Stimulated activated CD4-positive, alpha-beta T cell treated with anti-CD3 and anti-CD28 coated beads, Interleukin-4, amount 100 ng/mL, for 1 hour (primary cell): Measurements from ENCODE around the gene ACAA2.
"Not testable (repeated sequence)": the region's sequence is repeated elsewhere in the genome, so short reads cannot be mapped to it uniquely, and the experiment has no call there.

Experiments used
- DNase-seq: peaks from one replicate; pipeline ENCODE4 v3.0.0-alpha.2; 2020

Gene ACAA2

DNA sequence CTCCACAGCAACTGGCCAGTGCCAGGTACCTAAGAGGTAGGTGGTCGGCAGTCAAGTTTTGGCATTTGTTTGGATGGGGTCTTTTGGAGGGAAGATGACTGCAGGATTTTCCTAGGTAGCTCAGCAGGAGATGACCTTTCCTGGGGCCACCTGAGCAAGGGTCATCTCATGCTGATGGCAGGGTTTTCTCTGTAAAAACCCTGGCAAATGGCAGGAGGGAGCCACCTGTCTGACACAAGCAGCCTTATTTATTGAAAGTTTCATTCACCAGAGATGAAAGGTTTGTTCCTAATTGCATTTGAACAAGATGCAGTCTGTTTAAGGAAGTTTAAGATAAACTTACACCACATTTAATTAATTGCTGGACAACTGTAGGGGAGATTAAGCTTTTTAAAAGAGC is 31.6 kb upstream of the ACAA2 start:
- DNase-seq = no peak

DNA sequence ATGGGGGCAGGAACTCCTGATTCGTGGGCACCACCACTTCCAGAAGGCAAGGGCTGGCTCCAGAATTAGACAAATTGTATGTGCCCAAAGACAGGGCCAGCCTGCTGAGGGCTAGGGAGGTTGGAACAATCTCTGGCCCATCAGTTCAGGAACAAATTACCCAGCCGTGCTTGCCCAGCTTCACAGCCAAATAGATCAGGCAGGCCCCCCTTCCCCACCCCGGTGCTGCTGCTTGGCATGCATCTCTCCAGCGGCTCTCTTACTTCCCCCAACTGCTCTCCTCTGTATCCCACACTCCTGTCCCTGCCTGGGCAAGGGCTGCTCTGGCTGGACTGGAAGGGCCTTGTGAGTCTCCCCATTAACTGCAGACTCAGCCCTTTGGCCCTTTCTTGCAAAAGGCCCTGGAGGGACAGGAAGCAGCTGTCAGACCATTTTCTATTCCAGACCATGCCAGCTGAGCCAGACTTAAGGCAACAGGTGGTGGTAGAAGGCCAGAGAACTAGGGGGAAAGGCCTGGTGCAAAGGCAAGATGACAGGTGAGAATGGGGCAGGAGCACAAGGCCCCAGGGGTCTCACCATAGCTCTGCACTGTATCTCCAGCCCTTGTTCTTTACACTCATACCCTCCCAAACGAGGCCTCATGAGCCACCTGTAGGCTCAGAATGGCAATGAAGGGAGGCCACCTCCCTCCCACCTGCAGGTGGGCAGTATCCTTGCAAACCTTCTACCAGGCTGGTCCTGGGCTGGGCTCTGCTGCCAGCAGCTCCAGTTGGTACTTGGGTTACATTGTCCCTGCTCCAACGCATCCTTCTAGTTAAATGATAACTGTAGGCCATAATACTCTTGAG is 30.7 kb upstream of the ACAA2 start:
- DNase-seq = no peak

DNA sequence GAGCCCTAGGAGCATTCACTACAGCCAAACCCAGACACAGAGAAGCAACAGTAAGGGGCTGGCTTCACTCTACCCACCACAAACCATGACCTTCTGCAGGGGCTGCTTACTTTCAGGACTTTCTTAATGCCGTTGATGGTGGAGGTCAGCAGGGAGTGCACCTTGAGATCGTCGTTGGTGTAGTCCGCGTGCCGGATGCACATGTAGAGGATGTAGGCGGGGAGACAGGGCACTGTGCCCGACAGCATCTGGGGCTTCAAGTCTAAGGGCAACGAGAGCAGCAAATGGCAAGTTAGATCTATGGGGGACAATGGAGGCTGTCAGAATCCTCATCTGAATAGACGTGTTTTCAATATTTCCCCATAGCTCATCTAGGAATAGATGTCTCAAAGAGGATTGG is 29.8 kb upstream of the ACAA2 start:
- DNase-seq = no peak

DNA sequence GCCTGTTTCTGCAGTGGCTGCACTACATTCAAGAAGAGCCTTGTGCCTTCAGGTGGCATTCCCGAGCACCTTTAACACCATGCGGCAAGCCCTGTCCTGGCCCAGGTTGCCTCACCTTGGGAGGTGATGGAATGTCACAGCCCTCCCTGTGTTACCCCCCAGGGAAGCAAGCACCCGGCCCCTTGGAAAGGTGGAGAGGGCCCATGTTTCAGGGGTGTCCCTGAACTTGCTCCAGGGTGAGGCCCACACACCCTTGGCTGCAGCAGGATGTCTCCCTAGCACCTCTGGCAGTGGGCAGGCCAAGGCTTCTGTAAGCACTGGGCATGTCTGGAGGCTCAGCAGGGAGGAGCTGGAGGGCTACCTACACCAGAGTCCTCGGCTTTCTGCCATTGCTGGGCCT is 29.3 kb upstream of the ACAA2 start:
- DNase-seq = no peak

DNA sequence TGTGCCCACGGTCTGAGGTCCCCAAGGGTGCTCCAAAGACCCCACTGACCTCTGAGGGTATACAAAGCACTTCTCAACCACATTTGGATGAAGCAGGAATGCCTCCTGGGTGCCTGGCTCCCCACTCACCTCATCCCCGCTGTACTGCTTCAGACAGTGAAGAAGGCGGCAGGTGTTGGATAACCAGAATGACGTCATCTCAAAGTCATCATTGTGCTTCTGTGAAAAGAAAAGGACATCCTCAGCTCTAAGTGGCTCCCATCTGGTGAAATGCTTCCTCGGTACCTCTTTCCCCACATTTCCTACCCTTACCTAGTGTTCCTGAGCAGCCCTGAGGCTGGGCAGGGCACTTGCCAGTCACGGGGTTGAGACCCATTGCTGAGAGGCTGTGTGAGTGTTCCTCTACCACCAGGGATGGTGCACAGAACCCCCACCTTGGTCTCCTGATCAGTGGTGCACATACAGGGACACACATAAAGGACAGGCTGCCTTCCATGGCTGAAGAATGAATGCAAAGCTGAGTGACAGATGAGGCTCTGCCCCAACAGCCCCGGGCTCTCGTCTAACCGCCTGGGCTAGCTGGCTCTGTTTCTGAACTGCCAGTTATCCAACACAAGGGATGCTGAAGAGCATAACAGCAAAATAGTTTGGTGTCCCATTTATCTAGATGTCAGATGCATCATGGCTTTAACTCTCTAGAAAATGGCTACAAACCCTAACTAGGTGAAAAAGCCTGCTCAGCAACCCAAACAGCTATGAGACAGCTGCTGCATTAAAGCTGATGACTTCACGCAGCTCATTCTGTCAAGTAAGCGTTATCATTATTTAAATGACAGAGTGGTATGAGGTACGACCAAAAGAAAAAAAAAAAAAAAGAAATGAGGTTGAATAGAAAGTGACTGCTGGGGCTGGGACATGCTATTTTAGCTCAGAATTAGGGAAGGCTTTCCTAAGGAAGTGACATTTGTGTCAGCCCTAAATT is 28.2 kb upstream of the ACAA2 start:
- no peak for DNase-seq

DNA sequence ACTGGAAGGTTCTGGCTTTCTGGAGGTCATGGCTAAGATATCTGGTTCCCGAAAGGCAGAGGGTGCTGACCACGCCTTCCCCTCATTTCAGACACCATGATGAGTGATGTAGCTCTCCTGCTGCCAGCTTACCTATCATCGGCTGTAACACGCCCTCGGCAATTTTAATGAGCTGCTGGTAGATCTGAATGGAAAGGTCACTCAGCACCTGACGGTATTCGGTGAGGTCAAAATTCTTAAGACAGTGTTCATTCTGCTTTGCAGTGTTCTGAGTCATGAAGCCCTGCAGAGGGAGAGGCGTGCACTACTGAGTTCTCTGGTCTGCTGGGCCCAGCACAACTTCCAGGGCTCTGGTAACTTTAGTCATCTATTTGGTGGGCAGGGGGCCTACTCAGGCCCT is 25.7 kb upstream of the ACAA2 start:
- no peak for DNase-seq

DNA sequence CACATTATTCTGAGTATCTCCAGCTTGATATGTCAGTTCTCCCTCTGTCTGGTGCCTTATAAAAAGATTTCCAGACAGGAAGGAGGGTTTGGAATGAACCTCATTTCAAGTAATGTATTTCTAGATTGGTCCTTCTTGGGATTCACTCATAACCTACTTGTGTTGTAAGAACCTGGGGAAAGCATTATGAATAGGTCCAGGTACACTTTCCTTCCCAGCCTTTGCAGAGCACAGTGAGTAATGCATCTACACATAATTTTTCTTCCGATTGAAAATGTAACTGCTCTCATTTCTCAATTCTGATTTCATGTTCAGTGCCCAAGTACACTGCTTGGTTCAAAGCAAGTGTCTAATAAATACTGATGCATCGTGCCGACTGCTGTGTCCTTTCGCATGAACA is 25.0 kb upstream of the ACAA2 start:
- no peak for DNase-seq

DNA sequence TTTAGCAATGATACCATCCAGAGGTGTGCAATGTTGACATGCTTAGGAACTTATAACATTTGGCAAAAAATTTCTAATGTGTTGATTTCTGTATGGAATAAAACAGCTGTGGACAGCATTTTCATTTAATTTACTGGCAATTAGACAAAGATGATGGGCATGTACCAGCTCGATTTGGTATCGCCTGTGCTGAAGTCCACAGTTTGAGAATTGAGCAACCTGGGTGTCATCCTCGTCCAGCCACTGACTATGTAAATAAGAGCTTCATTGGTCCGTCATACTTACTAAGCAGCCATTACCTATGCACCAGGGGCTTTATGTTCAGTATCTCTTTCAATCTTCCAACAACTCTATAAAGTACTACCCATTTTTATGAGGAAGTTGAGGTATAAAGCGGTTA is 24.6 kb upstream of the ACAA2 start:
- DNase-seq = no peak

DNA sequence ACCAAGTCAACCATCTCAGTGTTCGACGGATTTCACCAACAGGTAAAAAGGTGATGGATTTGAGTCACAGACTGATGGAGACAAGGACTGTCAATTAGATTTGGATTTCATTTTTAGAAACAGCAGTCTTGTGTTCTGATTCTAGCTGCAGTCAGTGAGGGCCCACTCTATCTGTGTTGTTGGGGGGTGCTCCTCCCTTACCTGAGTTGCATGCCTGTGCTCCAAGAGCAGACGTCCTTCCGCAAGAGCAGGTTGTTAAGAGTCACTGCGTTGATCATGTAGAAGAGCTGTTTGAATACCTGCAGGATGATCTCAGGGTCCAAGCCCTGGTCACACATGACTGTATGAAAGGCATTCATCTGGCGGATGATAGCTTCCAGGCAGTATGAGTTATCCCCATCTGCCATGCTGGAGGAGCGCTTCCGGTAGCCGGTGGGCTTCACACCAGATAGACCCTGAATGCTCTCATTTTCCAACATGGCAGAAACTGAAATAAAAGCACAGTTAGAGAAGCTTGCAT is 24.0 kb upstream of the ACAA2 start:
- not testable (repeated sequence) for DNase-seq

DNA sequence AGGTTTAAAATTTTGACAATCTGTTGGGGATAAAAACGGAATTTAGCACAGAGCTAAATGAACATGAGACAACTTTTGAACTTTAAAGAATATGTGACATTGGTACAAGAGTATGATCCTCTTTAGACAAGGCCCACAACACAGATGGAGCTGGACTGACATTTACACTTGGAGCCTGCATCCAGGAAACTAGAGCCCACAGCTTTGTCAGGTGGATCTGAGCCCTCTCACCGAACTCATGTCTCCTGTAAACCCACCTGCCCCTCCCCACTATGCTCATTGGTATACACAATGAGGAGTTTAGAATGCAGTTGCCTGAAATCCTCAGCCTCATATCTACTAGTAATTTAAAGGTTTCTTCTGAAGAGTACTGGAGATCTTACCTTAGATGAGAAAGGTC is 22.1 kb upstream of the ACAA2 start:
- no peak for DNase-seq

DNA sequence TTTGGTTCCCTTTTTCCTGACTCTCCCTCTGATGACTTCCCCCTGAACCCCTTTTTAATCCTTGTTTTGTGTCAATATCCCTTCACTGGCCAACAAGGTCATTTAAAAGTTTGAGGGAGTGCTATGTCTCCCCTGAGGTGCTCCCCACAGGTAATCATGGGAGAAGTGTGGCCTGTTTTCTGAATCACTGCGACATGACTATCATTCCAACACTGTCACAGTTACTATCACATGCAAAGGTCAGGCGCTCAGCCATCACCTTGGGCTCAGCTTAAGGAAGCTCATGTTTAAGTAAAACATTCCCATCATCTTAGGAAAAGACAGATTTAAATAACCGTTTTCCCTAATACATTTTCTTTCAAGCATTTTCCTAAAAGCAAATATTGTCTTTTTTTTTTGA is 20.9 kb upstream of the ACAA2 start:
- no peak for DNase-seq

DNA sequence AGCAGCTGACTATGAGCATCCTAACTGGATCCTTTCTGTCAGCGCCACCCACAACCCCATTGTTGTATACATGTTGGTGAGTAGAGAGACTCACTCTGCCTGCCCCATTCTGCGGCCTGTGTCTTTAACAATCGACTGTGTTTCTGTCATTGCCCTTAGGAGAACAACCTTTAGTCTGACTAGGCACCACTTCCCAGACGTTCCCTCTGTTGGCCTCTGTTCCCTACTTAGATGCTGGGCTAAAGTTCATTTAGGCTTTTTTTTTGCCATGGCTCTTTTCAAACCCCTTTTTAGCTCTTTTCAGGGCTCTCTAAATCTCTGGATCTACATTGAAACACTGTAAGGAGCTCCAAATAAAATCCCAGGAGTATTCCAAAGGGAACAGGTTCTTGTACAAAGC is 20.5 kb upstream of the ACAA2 start:
- DNase-seq = no peak

DNA sequence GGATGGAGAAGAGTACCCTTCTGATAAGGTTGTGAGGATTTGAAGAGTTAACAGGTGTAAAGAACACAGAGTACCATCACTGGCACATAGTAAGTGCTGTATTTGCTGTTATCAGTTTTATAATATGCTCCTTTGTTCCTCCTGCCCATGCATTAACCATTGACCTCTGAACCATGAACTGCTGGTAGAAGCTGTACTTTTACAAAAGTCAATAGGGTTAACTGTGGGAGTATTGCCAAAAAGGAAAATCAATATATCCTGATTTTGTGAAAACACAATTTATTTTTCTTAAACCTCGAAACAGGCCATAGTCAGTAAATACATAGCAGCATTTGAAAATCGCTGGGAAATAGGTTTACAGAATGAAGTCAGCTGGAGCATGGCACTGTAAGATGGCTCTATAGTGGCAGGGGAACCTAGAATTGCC is 18.9 kb upstream of the ACAA2 start:
- no peak for DNase-seq

DNA sequence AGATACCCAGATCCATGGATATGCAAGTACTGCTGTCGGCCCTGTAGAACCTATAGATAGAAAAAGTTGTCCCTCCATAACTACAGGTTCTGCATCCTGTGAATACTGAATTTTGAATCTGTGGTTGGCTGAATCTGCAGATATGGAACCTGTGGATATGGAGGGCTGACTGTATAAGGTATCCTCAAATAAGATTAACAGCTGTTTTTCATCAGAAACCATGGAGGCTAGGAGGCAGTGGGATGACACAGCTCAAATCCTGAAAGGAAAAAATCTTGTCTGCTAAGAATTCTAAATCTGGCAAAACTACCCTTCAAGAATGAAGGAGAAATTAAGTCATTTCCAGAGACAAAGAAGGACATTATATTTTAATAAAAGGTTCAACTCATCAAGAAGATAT is 14.7 kb upstream of the ACAA2 start:
- DNase-seq = no peak

DNA sequence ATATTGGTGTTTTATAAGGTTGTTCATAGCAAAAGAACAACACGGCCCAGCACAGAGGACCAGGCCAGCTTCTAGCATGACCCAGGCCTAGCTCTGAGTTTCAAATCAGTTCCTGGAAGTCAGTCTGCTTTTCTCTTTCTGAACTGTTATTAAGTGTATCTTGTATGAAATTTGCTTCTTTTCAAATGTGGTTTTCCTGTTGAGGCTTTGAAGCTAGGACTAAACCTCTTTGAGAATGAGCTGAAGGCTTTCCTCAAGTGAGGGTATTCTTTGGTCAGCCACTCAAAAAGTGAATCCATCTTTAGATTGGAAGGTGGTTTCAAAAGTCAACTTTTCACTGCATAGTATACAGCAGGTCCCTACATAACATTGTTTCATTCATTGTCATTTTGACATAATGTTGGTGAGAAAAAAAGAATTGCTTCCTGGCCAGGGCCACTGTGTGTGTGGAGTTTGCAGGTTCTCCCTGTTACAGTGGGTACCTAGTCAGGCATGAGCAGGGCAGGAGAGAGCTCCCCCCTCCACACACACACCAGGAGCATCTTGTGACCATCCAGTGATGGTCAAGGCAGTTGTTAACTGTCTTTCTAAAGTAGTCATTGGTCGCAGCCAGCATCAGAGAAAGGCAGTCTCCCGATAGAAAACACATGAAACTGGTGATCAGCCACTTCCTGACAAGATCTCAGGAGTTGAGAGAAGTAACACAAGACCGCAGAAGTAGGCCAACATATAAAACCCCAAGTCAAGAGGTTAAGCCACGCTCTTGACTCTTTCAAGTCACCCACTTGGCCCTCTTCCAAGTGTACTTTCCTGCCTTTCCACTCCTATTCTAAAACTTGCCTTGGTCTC is 6.7 kb upstream of the ACAA2 start:
- no peak for DNase-seq

DNA sequence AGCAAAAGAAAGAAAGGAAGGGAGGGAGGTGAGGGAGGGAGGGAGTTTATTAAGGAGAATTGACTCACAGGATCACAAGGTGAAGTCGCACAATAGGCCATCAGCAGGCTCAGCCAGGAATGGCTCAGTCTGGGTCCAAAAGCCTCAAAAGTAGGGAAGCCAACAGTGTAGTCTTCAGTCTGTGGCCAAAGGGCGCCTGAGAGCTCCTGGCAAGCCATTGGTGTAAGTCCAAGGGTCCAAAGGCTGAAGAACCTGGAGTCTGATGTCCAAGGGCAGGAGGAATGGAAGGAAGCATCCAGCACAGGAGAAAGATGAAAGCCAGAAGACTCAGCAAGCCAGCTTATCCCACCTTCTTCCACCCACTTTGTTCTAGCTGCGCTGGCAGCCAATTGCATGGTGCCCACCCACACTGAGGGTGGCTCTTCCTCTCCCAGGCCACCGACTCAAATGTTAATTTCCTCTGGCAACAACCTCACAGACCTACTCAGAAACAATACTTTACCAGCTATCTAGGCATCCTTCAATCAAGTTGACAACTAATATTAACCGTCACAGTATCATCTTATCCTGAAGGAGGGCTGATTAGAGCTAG is 5.8 kb upstream of the ACAA2 start:
- no peak for DNase-seq

DNA sequence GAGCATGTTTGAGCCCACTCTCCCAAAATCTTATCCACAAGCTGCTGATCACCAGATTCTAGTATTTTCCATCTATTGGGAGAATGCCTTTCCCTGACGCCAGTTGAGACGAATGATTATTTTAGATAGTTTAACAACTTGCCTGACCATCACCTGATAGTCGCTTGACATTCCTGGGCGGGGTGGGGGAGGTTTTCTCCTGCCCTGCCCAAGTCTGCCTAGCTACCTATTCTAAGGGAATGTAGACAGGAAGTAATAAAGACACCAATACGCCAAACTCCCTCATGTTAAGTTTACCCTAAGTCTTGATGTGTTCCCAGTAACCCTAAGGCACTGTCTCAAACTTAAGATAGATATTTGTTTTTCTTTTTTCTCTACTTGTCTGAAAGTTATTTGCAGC is 4.6 kb upstream of the ACAA2 start:
- DNase-seq = no peak

DNA sequence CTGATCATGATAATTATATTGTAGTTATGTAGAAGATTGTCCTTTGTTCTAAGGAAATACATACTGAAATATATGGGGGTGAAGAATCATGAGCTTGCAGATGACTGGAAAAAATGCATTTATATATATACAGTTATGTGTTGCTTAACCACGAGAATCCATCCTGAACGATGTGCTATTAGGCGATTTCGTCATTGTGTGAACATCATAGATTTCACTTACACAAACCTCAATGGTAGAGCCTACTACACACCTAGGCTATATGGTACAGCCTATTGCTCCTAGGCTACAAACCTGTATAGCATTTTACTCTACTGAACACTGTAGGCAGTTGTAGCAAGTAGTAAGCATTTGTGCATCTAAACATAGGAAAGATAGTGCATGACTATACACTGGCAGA is 2.6 kb upstream of the ACAA2 start:
- DNase-seq = no peak

DNA sequence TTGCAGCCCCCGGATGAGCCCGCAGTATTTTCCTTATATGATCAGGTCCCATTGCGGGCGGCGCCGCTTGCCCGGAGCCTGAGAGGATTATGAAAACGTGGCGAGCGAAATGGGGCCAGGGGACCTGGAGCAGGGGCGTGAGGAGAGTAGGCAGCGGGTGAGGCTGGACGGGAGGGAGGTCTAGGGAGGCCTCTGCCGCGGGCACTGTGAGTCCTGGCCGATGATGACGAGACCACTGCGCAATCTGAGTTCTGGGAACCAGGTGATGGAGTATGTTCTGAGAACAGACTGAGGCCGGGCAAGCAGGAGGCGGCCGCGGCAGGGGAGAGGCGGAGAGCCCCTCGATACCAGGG is 790 bp upstream of the ACAA2 start:
- no peak for DNase-seq

DNA sequence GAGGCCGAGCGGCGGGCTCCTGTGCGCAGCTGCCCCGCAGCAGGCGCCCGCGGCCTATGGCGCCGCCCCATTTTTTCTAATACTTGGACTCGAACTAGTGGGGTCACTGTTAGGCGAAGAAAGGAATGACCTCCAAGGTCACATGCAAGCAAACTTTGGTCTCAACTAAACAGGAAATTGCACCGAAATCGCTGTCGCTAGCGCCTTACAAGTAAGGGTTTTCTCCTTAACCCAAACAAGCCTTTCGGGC is 339 bp downstream of the ACAA2 start:
- peak; percentile 17 for DNase-seq

DNA sequence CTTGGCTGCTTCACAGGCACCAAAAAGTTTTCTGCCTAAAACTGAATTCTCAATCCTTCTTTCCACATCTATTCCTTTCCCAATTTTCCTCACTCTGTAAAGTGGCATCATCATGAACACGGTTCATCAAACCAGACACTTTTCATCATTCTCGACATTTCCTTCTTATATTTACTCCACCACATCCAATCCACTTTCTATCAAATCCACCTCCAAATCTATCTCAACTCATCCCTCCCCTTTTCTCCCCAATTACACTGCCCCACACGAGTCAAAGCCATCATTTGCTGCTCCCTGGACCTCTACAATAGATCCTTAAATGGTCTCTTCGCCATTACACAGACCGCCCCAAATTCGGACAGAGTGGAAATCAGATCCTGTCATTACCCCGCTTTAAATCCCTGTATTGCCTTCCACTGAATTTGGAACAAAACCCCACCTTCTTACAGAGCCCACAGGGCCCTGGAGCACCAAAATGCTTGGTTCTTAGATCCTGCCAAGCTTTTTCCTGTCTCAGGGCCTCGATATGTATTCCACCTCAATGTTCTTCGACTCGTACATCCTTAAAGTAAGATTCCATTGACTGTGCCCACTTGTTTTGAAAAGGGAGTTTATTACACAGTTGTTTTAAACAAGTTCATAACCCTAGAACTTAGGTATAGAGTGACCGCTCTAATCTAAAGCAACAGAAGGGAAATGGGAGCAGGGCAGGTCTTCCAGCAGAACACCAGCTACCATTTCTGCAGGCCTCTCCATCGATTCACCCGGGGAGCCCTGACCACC is 856 bp downstream of the ACAA2 start:
- DNase-seq = no peak
